NT2/D1 (cell line): ENCODE data around the gene KRTAP9-6.

Source experiments
- SUZ12 ChIP-seq: IDR thresholded peaks from 2 replicates; pipeline ENCODE4 v1.6.1; 2011; ENCODE audit not compliant: insufficient read length, insufficient read depth; ENCODE audit errors: extremely low read depth
- YY1 ChIP-seq: IDR thresholded peaks from 2 replicates; pipeline ENCODE4 v1.6.1; 2011; ENCODE audit not compliant: insufficient read length, insufficient read depth
- ZNF274 ChIP-seq: IDR thresholded peaks from 2 replicates; pipeline ENCODE4 v1.6.1; 2011; ENCODE audit warnings: mild to moderate bottlenecking, low read depth, low read length

DNA sequence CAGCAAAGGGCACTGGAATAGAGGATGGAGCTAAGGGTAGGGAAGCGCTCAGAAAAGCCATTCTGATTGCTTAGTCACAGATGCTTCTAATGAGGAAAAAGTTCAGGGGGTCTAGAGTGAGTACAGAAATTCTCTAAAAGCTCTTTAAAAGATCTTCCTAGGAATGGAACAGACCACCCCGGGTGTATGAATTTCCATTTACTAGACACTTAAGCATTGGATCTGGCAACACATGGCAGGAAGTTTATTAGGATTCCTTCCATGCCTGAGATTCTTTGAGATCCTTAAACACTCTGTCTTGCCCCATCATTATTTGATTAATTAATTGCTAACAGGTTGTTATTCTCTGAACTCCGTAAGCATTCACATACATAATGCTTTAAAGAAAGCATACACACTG, 18.9 kb downstream of the KRTAP9-6 start:
- TF ChIP-seq ZNF274 (no peak), YY1 (no peak), SUZ12 (no peak)
